Measurements from ENCODE around the gene HID1. TPM values are rescaled to one million over a fixed set of nuclear protein-coding genes. Genes with fewer than 3 reads are reported as not detected.

The HID1 gene
- total and polyA plus RNA-seq, 9 of the 15 experiments (the other 6 are each of a cell fraction or from before 2014, with no cell fraction given): 0.14 to 2.1 (median 0.54) TPM; not detected in 2

- H3K9me1 ChIP-seq (ENCODE audit: control insufficient read depth, insufficient read depth, low read length): no peaks in the 10 kb centered on the region
- H3K27ac ChIP-seq (ENCODE audit: extremely low read depth, low read depth, low read length): no peak overlapping the region
- H3K4me1 ChIP-seq (replicated peaks in 1 of 2; ENCODE audit: control insufficient read depth in 2 of 2, insufficient read depth in 2 of 2, low read length in 2 of 2): peaks cover 3 to 19% of the 10 kb centered on the region in 2 experiments; a peak in 3 of 5 replicates
- no peaks in the 10 kb centered on the region for H3K9me3 ChIP-seq (replicated peaks; ENCODE audit: control insufficient read depth, insufficient read depth, low read depth, low read length)
- POLR2A ChIA-PET: interaction anchor here (0.6 to 1.5 kb wide), 3 partner anchors 9 to 219 kb away, joined by 3 to 5 read pairs (median 4); no protein-coding TSS in a partner anchor
- no peaks in the 10 kb centered on the region for H3K79me2 ChIP-seq (ENCODE audit: control insufficient read depth, insufficient read depth, low read length)
- ATAC-seq: no peak
- CTCF ChIA-PET (ENCODE audit: low intra/inter-chr PET ratio): no interaction called here
- WGBS (ENCODE audit: insufficient coverage, low coverage, missing lambda C conversion rate): 75% methylated on average over 3 of the region's 3 CpGs
- H3K36me3 ChIP-seq (ENCODE audit: control insufficient read depth, insufficient read depth, low read length): no peaks in the 10 kb centered on the region
- H3K4me2 ChIP-seq (ENCODE audit: insufficient read depth, low read length): no peak overlapping the region
- 0 out of 5 replicates have a peak, but pooled peaks cover 0 to 4% of the 10 kb centered on the region in 2 experiments for H3K27me3 ChIP-seq (ENCODE audit: control insufficient read depth in 2 of 2, insufficient read depth in 2 of 2, low read length in 2 of 2)
- no peak overlapping the region for H3K4me3 ChIP-seq
- intact Hi-C loops (cut with micrococcal nuclease): no loop called here
- no peak for DNase-seq (ENCODE audit: extremely low read depth in 1 of 4, low spot score in 3 of 4)
- no peak for FAIRE-seq
- H4K20me1 ChIP-seq (replicated peaks; ENCODE audit: control insufficient read depth, insufficient read depth, low read length): 0 out of 2 replicates have a peak, but pooled peaks cover 4% of the 10 kb centered on the region
- peak overlapping the region in 1 of 2 experiments; percentile 64; a peak in 1 of 4 replicates for H3K9ac ChIP-seq (ENCODE audit: insufficient read depth in 1 of 2, low read depth in 2 of 2, low read length in 2 of 2)
- in situ Hi-C loops (cut with MboI): no loop called here
- H2AFZ ChIP-seq (ENCODE audit: low read depth, low read length): no peak overlapping the region
- no peak for TF ChIP-seq RCOR1 (IDR thresholded peaks at IDR 0.05; ENCODE audit: borderline replicate concordance in 1 of 2, low read depth in 2 of 2, low read length in 2 of 2)
- no peak for TF ChIP-seq TRIM24 (IDR thresholded peaks at IDR 0.05)
- no peak for TF ChIP-seq CBFB (CRISPR knock-in tag; IDR thresholded peaks at IDR 0.05)
- no peak for TF ChIP-seq ZNF134 (CRISPR knock-in tag; conservative IDR thresholded peaks at IDR 0.05)
- no peak for TF ChIP-seq MCM3 (IDR thresholded peaks at IDR 0.05)
- TF ChIP-seq CHD4 (IDR thresholded peaks at IDR 0.05; ENCODE audit: insufficient read depth, insufficient replicate concordance, low read depth, low read length, poor library complexity, severe bottlenecking): no peak
- no peak for TF ChIP-seq ZBTB7A (IDR thresholded peaks at IDR 0.05; ENCODE audit: borderline replicate concordance, control insufficient read depth, low read depth, low read length)
- TF ChIP-seq TEAD2 (tag; IDR thresholded peaks at IDR 0.05): no peak
- TF ChIP-seq ZNF551 (CRISPR knock-in tag; IDR thresholded peaks at IDR 0.05): no peak
- TF ChIP-seq GATAD2B (IDR thresholded peaks at IDR 0.05; ENCODE audit: borderline replicate concordance): no peak
- TF ChIP-seq ELF1 (tag; IDR thresholded peaks at IDR 0.05): no peak
- TF ChIP-seq HNRNPH1 (optimal IDR thresholded peaks at IDR 0.05; ENCODE audit: low read depth, low read length): no peak
- TF ChIP-seq ZNF707 (CRISPR knock-in tag; conservative IDR thresholded peaks at IDR 0.05): no peak
- TF ChIP-seq SIN3A (IDR thresholded peaks at IDR 0.05; ENCODE audit: borderline replicate concordance in 2 of 2, control insufficient read depth in 1 of 2, low read depth in 2 of 2, low read length in 2 of 2): no peak
- no TSS peak for BruUV-seq (replicated peaks)
These were observed 2.2 kb downstream of the HID1 start for GRCh38 chr17:74970395-74970794.
